Measurements from ENCODE around the gene CTSL. TPM values are rescaled to one million over a fixed set of nuclear protein-coding genes. Genes with fewer than 3 reads are reported as not detected.

The CTSL gene
- total RNA-seq, 1 donor from 2014 or later, result 38.6 TPM

- Mint-ChIP-seq H3K27ac (no peak overlapping the region), H3K36me3 (ENCODE audit: insufficient read depth) (peaks cover 46% of the 10 kb centered on the region), H3K9me3 (ENCODE audit: low read depth) (peaks cover 21% of the 10 kb centered on the region), H3K4me1 (ENCODE audit: low read depth) (peaks cover 4% of the 10 kb centered on the region), H3K27me3 (no peaks in the 10 kb centered on the region), H3K4me3 (ENCODE audit: low read depth) (no peak overlapping the region)
- no peak for TF ChIP-seq CTCF (IDR thresholded peaks at IDR 0.05; ENCODE audit: unreplicated experiment)
- DNase-seq (ENCODE audit: low spot score, unreplicated experiment), result no peak
Observed at GRCh38 chr9:87685441-87685840, 40.5 kb upstream of the CTSL start.

- Mint-ChIP-seq H3K27ac (no peak overlapping the region), H3K4me3 (ENCODE audit: low read depth) (no peak overlapping the region), H3K4me1 (ENCODE audit: low read depth) (peaks cover 4% of the 10 kb centered on the region), H3K9me3 (ENCODE audit: low read depth) (peaks cover 26% of the 10 kb centered on the region), H3K27me3 (no peaks in the 10 kb centered on the region), H3K36me3 (ENCODE audit: insufficient read depth) (peaks cover 51% of the 10 kb centered on the region)
- TF ChIP-seq CTCF (IDR thresholded peaks at IDR 0.05; ENCODE audit: unreplicated experiment), result no peak
- no peak for DNase-seq (ENCODE audit: low spot score, unreplicated experiment)
Observed at GRCh38 chr9:87685871-87686519, 39.9 kb upstream of the CTSL start.

- Mint-ChIP-seq H3K36me3 (ENCODE audit: insufficient read depth) (peaks cover 53% of the 10 kb centered on the region), H3K9me3 (ENCODE audit: low read depth) (peaks cover 29% of the 10 kb centered on the region), H3K4me1 (ENCODE audit: low read depth) (peaks cover 4% of the 10 kb centered on the region), H3K4me3 (ENCODE audit: low read depth) (no peak overlapping the region), H3K27ac (no peak overlapping the region), H3K27me3 (no peaks in the 10 kb centered on the region)
- TF ChIP-seq CTCF (IDR thresholded peaks at IDR 0.05; ENCODE audit: unreplicated experiment), result no peak
- DNase-seq (ENCODE audit: low spot score, unreplicated experiment), result no peak
Observed at GRCh38 chr9:87686520-87687090, 39.3 kb upstream of the CTSL start.

GRCh38 chr9:87687207-87687606 lies 38.7 kb upstream of the CTSL start:
- Mint-ChIP-seq H3K9me3 (ENCODE audit: low read depth) (peaks cover 35% of the 10 kb centered on the region), H3K27me3 (no peaks in the 10 kb centered on the region), H3K27ac (peak overlapping the region; percentile 9), H3K4me3 (ENCODE audit: low read depth) (no peak overlapping the region), H3K4me1 (ENCODE audit: low read depth) (peaks cover 4% of the 10 kb centered on the region), H3K36me3 (ENCODE audit: insufficient read depth) (peaks cover 59% of the 10 kb centered on the region)
- TF ChIP-seq CTCF (IDR thresholded peaks at IDR 0.05; ENCODE audit: unreplicated experiment), result no peak
- no peak for DNase-seq (ENCODE audit: low spot score, unreplicated experiment)

- Mint-ChIP-seq H3K27me3 (no peaks in the 10 kb centered on the region), H3K4me1 (ENCODE audit: low read depth) (peaks cover 7% of the 10 kb centered on the region), H3K4me3 (ENCODE audit: low read depth) (no peak overlapping the region), H3K36me3 (ENCODE audit: insufficient read depth) (peaks cover 59% of the 10 kb centered on the region), H3K9me3 (ENCODE audit: low read depth) (peaks cover 31% of the 10 kb centered on the region), H3K27ac (no peak overlapping the region)
- no peak for DNase-seq (ENCODE audit: low spot score, unreplicated experiment)
- no peak for TF ChIP-seq CTCF (IDR thresholded peaks at IDR 0.05; ENCODE audit: unreplicated experiment)
Observed at GRCh38 chr9:87694236-87694755, 31.6 kb upstream of the CTSL start.

Measured in progenitor cell of endocrine pancreas (in vitro differentiated cells).